GM18858 (cell line): ENCODE results near the gene AKAP7.
"Not testable (repeated sequence)": the region's sequence is repeated elsewhere in the genome, so short reads cannot be mapped to it uniquely, and the experiment has no call there.

ENCODE experiments used
- ATAC-seq: cut with Tn5 transposase; IDR thresholded peaks from one replicate; pipeline ENCODE4 v1.9.1; 2021; ENCODE audit not compliant: unreplicated experiment

The AKAP7 gene

GRCh38 chr6:131288214-131288613, 152.9 kb downstream of the AKAP7 start:
- no peak for ATAC-seq

GRCh38 chr6:131290955-131291354, 155.7 kb downstream of the AKAP7 start:
- ATAC-seq: no peak

GRCh38 chr6:131292145-131292938, 157.1 kb downstream of the AKAP7 start:
- ATAC-seq: no peak

- no peak for ATAC-seq
These were observed 158.2 kb downstream of the AKAP7 start for GRCh38 chr6:131293472-131293911.

GRCh38 chr6:131295081-131295480, 159.8 kb downstream of the AKAP7 start:
- no peak for ATAC-seq

- ATAC-seq: not testable (repeated sequence)
These were observed 165.6 kb downstream of the AKAP7 start for GRCh38 chr6:131300826-131301225.

GRCh38 chr6:131303338-131303930, 168.2 kb downstream of the AKAP7 start:
- no peak for ATAC-seq

- no peak for ATAC-seq
These were observed 170.0 kb downstream of the AKAP7 start for GRCh38 chr6:131305037-131305850.

GRCh38 chr6:131309437-131309836, 174.2 kb downstream of the AKAP7 start:
- no peak for ATAC-seq

- no peak for ATAC-seq
These were observed 179.6 kb downstream of the AKAP7 start for GRCh38 chr6:131314838-131315237.

- no peak for ATAC-seq
These were observed 181.4 kb downstream of the AKAP7 start for GRCh38 chr6:131316654-131317053.

GRCh38 chr6:131317516-131317915, 182.2 kb downstream of the AKAP7 start:
- ATAC-seq: no peak

- ATAC-seq: no peak
These were observed 186.3 kb downstream of the AKAP7 start for GRCh38 chr6:131321589-131321988.

GRCh38 chr6:131322125-131322524, 186.9 kb downstream of the AKAP7 start:
- no peak for ATAC-seq

- ATAC-seq: not testable (repeated sequence)
These were observed 190.4 kb downstream of the AKAP7 start for GRCh38 chr6:131325669-131326068.

- ATAC-seq: not testable (repeated sequence)
These were observed 193.5 kb downstream of the AKAP7 start for GRCh38 chr6:131328727-131329126.

- no peak for ATAC-seq
These were observed 195.9 kb downstream of the AKAP7 start for GRCh38 chr6:131331151-131331550.

- ATAC-seq: no peak
These were observed 196.9 kb downstream of the AKAP7 start for GRCh38 chr6:131331873-131332781.
